Measurements from ENCODE around the gene RAPGEF6. TPM values are rescaled to one million over a fixed set of nuclear protein-coding genes. Genes with fewer than 3 reads are reported as not detected.
A peak's percentile ranks its signal among the peaks of the same experiment; 100 is the strongest.
"Not testable (repeated sequence)": the region's sequence is repeated elsewhere in the genome, so short reads cannot be mapped to it uniquely, and the experiment has no call there.

RAPGEF6 gene
- total and polyA plus RNA-seq, 4 donors, result 19.3 to 95.2 (median 33.5) TPM

- DNase-seq (ENCODE audit: low read depth in 4 of 6, low spot score in 6 of 6), result no peak
Measured at GRCh38 chr5:131413605-131414559, 221.1 kb downstream of the RAPGEF6 start.

GRCh38 chr5:131406975-131407638 lies 227.9 kb downstream of the RAPGEF6 start:
- Histone ChIP-seq H3K36me3 (ENCODE audit: control insufficient read depth, insufficient read depth, low read length) (peaks cover 23% of the 10 kb centered on the region), H3K4me1 (ENCODE audit: control insufficient read depth, insufficient read depth, low read length) (no peaks in the 10 kb centered on the region), H3K9me3 (ENCODE audit: control insufficient read depth, insufficient read depth, low read length) (peaks cover 9% of the 10 kb centered on the region), H3K27me3 (ENCODE audit: control insufficient read depth, insufficient read depth, low read length) (no peaks in the 10 kb centered on the region), H3K27ac (ENCODE audit: low read depth, low read length) (no peak overlapping the region), H3K4me3 (ENCODE audit: low read depth, low read length) (no peak overlapping the region)
- peak in 1 of 6 donors; percentile 32 for DNase-seq (ENCODE audit: low read depth in 4 of 6, low spot score in 6 of 6)
- WGBS (ENCODE audit: insufficient coverage), result 40% methylated on average over 2 of the region's 6 CpGs

More at GRCh38 chr5:131413605-131414559, 221.1 kb downstream of the RAPGEF6 start:
- no peaks in the 10 kb centered on the region for H3K27me3 ChIP-seq (ENCODE audit: control insufficient read depth, insufficient read depth, low read length)
- no peak overlapping the region for H3K4me3 ChIP-seq (ENCODE audit: low read depth, low read length)
- peaks cover 9% of the 10 kb centered on the region for H3K36me3 ChIP-seq (ENCODE audit: control insufficient read depth, insufficient read depth, low read length)
- no peak overlapping the region for H3K27ac ChIP-seq (ENCODE audit: low read depth, low read length)
- 93% methylated on average over 3 of the region's 4 CpGs for WGBS (ENCODE audit: insufficient coverage)
- no peaks in the 10 kb centered on the region for H3K4me1 ChIP-seq (ENCODE audit: control insufficient read depth, insufficient read depth, low read length)
- H3K9me3 ChIP-seq (ENCODE audit: control insufficient read depth, insufficient read depth, low read length), result no peaks in the 10 kb centered on the region

- no peaks in the 10 kb centered on the region for H3K27me3 ChIP-seq (ENCODE audit: control insufficient read depth, insufficient read depth, low read length)
- no peak overlapping the region for H3K27ac ChIP-seq (ENCODE audit: low read depth, low read length)
- no peak for DNase-seq (ENCODE audit: low read depth in 4 of 6, low spot score in 6 of 6)
- H3K4me3 ChIP-seq (ENCODE audit: low read depth, low read length), result no peak overlapping the region
- no peaks in the 10 kb centered on the region for H3K4me1 ChIP-seq (ENCODE audit: control insufficient read depth, insufficient read depth, low read length)
- peaks cover 21% of the 10 kb centered on the region for H3K36me3 ChIP-seq (ENCODE audit: control insufficient read depth, insufficient read depth, low read length)
- peaks cover 9% of the 10 kb centered on the region for H3K9me3 ChIP-seq (ENCODE audit: control insufficient read depth, insufficient read depth, low read length)
- WGBS (ENCODE audit: insufficient coverage), result no CpG with 5 or more reads among the region's 2 CpGs
Measured at GRCh38 chr5:131406076-131406475, 229.0 kb downstream of the RAPGEF6 start.

GRCh38 chr5:131405674-131406073 lies 229.4 kb downstream of the RAPGEF6 start:
- no peak overlapping the region for H3K4me3 ChIP-seq (ENCODE audit: low read depth, low read length)
- H3K27me3 ChIP-seq (ENCODE audit: control insufficient read depth, insufficient read depth, low read length), result no peaks in the 10 kb centered on the region
- 100% methylated on average over 1 of the region's 2 CpGs for whole genome bisulfite sequencing (ENCODE audit: insufficient coverage)
- no peaks in the 10 kb centered on the region for H3K4me1 ChIP-seq (ENCODE audit: control insufficient read depth, insufficient read depth, low read length)
- H3K36me3 ChIP-seq (ENCODE audit: control insufficient read depth, insufficient read depth, low read length), result peaks cover 19% of the 10 kb centered on the region
- H3K9me3 ChIP-seq (ENCODE audit: control insufficient read depth, insufficient read depth, low read length), result peaks cover 9% of the 10 kb centered on the region
- no peak for DNase-seq (ENCODE audit: low read depth in 4 of 6, low spot score in 6 of 6)
- H3K27ac ChIP-seq (ENCODE audit: low read depth, low read length), result no peak overlapping the region

- no peak for DNase-seq (ENCODE audit: low read depth in 4 of 6, low spot score in 6 of 6)
- Histone ChIP-seq H3K27ac (ENCODE audit: low read depth, low read length) (no peak overlapping the region), H3K36me3 (ENCODE audit: control insufficient read depth, insufficient read depth, low read length) (peaks cover 6% of the 10 kb centered on the region), H3K27me3 (ENCODE audit: control insufficient read depth, insufficient read depth, low read length) (no peaks in the 10 kb centered on the region), H3K9me3 (ENCODE audit: control insufficient read depth, insufficient read depth, low read length) (peaks cover 9% of the 10 kb centered on the region), H3K4me1 (ENCODE audit: control insufficient read depth, insufficient read depth, low read length) (no peaks in the 10 kb centered on the region), H3K4me3 (ENCODE audit: low read depth, low read length) (no peak overlapping the region)
- 94% methylated on average over 2 of the region's 3 CpGs for WGBS (ENCODE audit: insufficient coverage)
Measured at GRCh38 chr5:131400585-131400984, 234.4 kb downstream of the RAPGEF6 start.

- not testable (repeated sequence) for H3K4me1 ChIP-seq (ENCODE audit: control insufficient read depth, insufficient read depth, low read length); H3K4me3 ChIP-seq (ENCODE audit: low read depth, low read length); H3K27me3 ChIP-seq (ENCODE audit: control insufficient read depth, insufficient read depth, low read length); H3K27ac ChIP-seq (ENCODE audit: low read depth, low read length); H3K36me3 ChIP-seq (ENCODE audit: control insufficient read depth, insufficient read depth, low read length); H3K9me3 ChIP-seq (ENCODE audit: control insufficient read depth, insufficient read depth, low read length); DNase-seq (ENCODE audit: low read depth in 4 of 6, low spot score in 6 of 6)
- WGBS (ENCODE audit: insufficient coverage), result 90% methylated on average over 6 of the region's 6 CpGs
Measured at GRCh38 chr5:131399007-131399406, 236.0 kb downstream of the RAPGEF6 start.

DNA sequence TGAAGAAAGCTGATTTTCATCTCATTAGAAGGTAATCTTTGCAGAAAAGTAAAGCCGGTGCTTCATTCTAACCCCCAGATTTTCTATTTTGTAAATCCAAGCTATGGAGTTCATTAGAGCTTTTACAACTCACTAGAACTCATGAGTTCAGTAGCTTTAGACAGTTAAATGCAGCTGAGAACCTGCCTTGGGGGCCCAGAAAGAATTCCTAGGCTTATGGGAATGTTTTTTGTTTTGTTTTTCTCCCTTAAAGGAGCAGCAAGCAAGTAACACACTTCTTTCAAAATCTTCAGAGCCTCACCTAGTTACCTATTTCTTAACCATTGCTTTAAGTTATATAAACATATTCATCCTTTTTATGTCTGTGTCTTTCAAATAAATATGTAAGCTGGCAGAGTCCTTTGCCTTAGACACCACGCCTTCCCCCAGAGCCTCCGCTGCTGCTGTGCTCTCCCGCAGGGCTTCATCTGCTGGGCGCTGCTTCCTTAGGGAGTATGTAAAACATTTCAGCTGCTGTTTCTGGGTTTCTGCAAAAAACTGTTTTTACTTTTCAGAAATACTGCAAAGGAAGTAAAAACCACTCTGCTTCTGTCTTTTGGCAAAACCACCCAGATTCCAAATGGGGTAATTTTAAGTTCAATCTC lies 238.3 kb downstream of the RAPGEF6 start:
- no CpG with 5 or more reads among the region's 5 CpGs for WGBS (ENCODE audit: insufficient coverage)
- no peak for DNase-seq (ENCODE audit: low read depth in 4 of 6, low spot score in 6 of 6)
- Histone ChIP-seq H3K27me3 (ENCODE audit: control insufficient read depth, insufficient read depth, low read length) (no peaks in the 10 kb centered on the region), H3K4me1 (ENCODE audit: control insufficient read depth, insufficient read depth, low read length) (no peaks in the 10 kb centered on the region), H3K27ac (ENCODE audit: low read depth, low read length) (no peak overlapping the region), H3K9me3 (ENCODE audit: control insufficient read depth, insufficient read depth, low read length) (no peaks in the 10 kb centered on the region), H3K36me3 (ENCODE audit: control insufficient read depth, insufficient read depth, low read length) (peaks cover 6% of the 10 kb centered on the region), H3K4me3 (ENCODE audit: low read depth, low read length) (no peak overlapping the region)

GRCh38 chr5:131396015-131396414 lies 239.0 kb downstream of the RAPGEF6 start:
- Histone ChIP-seq H3K9me3 (ENCODE audit: control insufficient read depth, insufficient read depth, low read length) (no peaks in the 10 kb centered on the region), H3K4me1 (ENCODE audit: control insufficient read depth, insufficient read depth, low read length) (no peaks in the 10 kb centered on the region), H3K4me3 (ENCODE audit: low read depth, low read length) (no peak overlapping the region), H3K27me3 (ENCODE audit: control insufficient read depth, insufficient read depth, low read length) (no peaks in the 10 kb centered on the region), H3K27ac (ENCODE audit: low read depth, low read length) (no peak overlapping the region), H3K36me3 (ENCODE audit: control insufficient read depth, insufficient read depth, low read length) (peaks cover 8% of the 10 kb centered on the region)
- WGBS (ENCODE audit: insufficient coverage), result 83% methylated on average over 1 of the region's 3 CpGs
- no peak for DNase-seq (ENCODE audit: low read depth in 4 of 6, low spot score in 6 of 6)

- no CpG with 5 or more reads among the region's 4 CpGs for WGBS (ENCODE audit: insufficient coverage)
Measured at GRCh38 chr5:131394128-131394527, 240.9 kb downstream of the RAPGEF6 start.

More at GRCh38 chr5:131394128-131394527, 240.9 kb downstream of the RAPGEF6 start:
- no peak overlapping the region for H3K4me3 ChIP-seq (ENCODE audit: low read depth, low read length)
- no peaks in the 10 kb centered on the region for H3K27me3 ChIP-seq (ENCODE audit: control insufficient read depth, insufficient read depth, low read length)
- H3K27ac ChIP-seq (ENCODE audit: low read depth, low read length), result peak overlapping the region; percentile 67
- H3K36me3 ChIP-seq (ENCODE audit: control insufficient read depth, insufficient read depth, low read length), result peaks cover 8% of the 10 kb centered on the region
- H3K4me1 ChIP-seq (ENCODE audit: control insufficient read depth, insufficient read depth, low read length), result no peaks in the 10 kb centered on the region
- peak in 1 of 6 donors; percentile 32 for DNase-seq (ENCODE audit: low read depth in 4 of 6, low spot score in 6 of 6)
- H3K9me3 ChIP-seq (ENCODE audit: control insufficient read depth, insufficient read depth, low read length), result no peaks in the 10 kb centered on the region

All from spinal cord (tissue), 10 donors.